Naive thymus-derived CD4-positive, alpha-beta T cell (primary cell): ENCODE data around the gene ELOVL4. TPM values are rescaled to one million over a fixed set of nuclear protein-coding genes. Genes with fewer than 3 reads are reported as not detected.

Experiments
- ATAC-seq: fragments of 150-1000 bp; cut with Tn5 transposase; 2 replicates; pipeline ENCODE4 v1.10.0; 2021; ENCODE audit warnings: mild to moderate bottlenecking, moderate library complexity
- CTCF ChIA-PET: fragments of 350-600 bp; sonication (Branson Sonifier 250); formaldehyde crosslinking; loops from one replicate; lab custom pipeline; 2021; ENCODE audit warnings: antibody characterized with exemption; lab: Charles Lee
- POLR2A ChIA-PET: fragments of 350-600 bp; sonication (Branson Sonifier 250); formaldehyde crosslinking; loops from one replicate; lab custom pipeline; 2021; ENCODE audit warnings: antibody characterized with exemption, inconsistent platforms; lab: Charles Lee
- DNase-seq, 9 donors: peaks; one replicate each; pipeline versions ENCODE4 v3.0.0 to v3.0.0-alpha.2; 2020 to 2022; ENCODE audit warnings: mixed read lengths in 1 of 9
- H3K27ac ChIP-seq: one replicate; pipeline ENCODE4 v1.7.0; 2013; ENCODE audit warnings: mild to moderate bottlenecking, low read depth, low read length, moderate library complexity
- H3K27me3 ChIP-seq, 2 donors: one replicate each; pipeline ENCODE4 v1.7.0; 2013; ENCODE audit warnings: low read length in 2 of 2, mild to moderate bottlenecking in 2 of 2, moderate library complexity in 2 of 2; ENCODE audit not compliant: control insufficient read depth in 2 of 2, insufficient read depth in 2 of 2
- H3K36me3 ChIP-seq, 3 experiments: 1 replicate in 2 of 3; 2 replicates in 1 of 3; pipeline ENCODE4 v1.7.0; 2013; ENCODE audit warnings: low read length in 3 of 3, mild to moderate bottlenecking in 3 of 3, moderate library complexity in 1 of 3; ENCODE audit not compliant: insufficient read depth in 3 of 3, control insufficient read depth in 2 of 3
- H3K4me1 ChIP-seq, 2 donors: one replicate each; pipeline ENCODE4 v1.7.0; 2013; ENCODE audit warnings: low read length in 2 of 2, mild to moderate bottlenecking in 2 of 2, moderate library complexity in 1 of 2; ENCODE audit not compliant: control insufficient read depth in 2 of 2, insufficient read depth in 2 of 2
- H3K4me3 ChIP-seq: 2 replicates; pipeline ENCODE4 v1.7.0; 2013; ENCODE audit warnings: mild to moderate bottlenecking, low read length
- H3K9me3 ChIP-seq, 3 experiments: 1 replicate in 2 of 3; 2 replicates in 1 of 3; pipeline ENCODE4 v1.7.0; 2013; ENCODE audit warnings: low read length in 3 of 3; ENCODE audit not compliant: control insufficient read depth in 2 of 3
- H3K27ac Mint-ChIP-seq, 9 donors: one replicate each; pipeline ENCODE4 v1.8.0; 2020 to 2022; ENCODE audit warnings: mixed read lengths in 9 of 9, mild to moderate bottlenecking in 8 of 9, moderate library complexity in 5 of 9, inconsistent platforms in 2 of 9
- H3K27me3 Mint-ChIP-seq, 5 donors: one replicate each; pipeline ENCODE4 v1.8.0; 2021 to 2022; ENCODE audit warnings: mixed read lengths in 5 of 5, mild to moderate bottlenecking in 1 of 5
- H3K36me3 Mint-ChIP-seq, 5 donors: one replicate each; pipeline ENCODE4 v1.8.0; 2020 to 2022; ENCODE audit warnings: mixed read lengths in 5 of 5, mild to moderate bottlenecking in 3 of 5, inconsistent platforms in 1 of 5
- H3K4me1 Mint-ChIP-seq, 7 donors: one replicate each; pipeline ENCODE4 v1.8.0; 2020 to 2022; ENCODE audit warnings: mixed read lengths in 7 of 7, mild to moderate bottlenecking in 3 of 7, inconsistent platforms in 1 of 7
- H3K4me3 Mint-ChIP-seq, 10 donors: one replicate each; pipeline ENCODE4 v1.8.0; 2020 to 2022; ENCODE audit warnings: mild to moderate bottlenecking in 10 of 10, mixed read lengths in 10 of 10, moderate library complexity in 6 of 10, inconsistent platforms in 2 of 10
- H3K9me3 Mint-ChIP-seq, 11 donors: one replicate each; pipeline ENCODE4 v1.8.0; 2020 to 2022; ENCODE audit warnings: mixed read lengths in 11 of 11, mild to moderate bottlenecking in 4 of 11, inconsistent platforms in 1 of 11, moderate library complexity in 1 of 11
- intact Hi-C, 2 donors: fragments of 100-400 bp; cut with micrococcal nuclease; formaldehyde crosslinking; loops; one replicate each; pipeline ENCODE4 v1.15.1; 2023
- polyA plus RNA-seq, 2 donors: library from polyadenylated mRNA; unstranded; fragments of 300-500 nt; fragmentation: Illumina TruSeq; gene quantifications; one replicate each; pipeline ENCODE4 v1.2.3, GENCODE V29; 2021
- total RNA-seq, 6 experiments: library from RNA in 5 of 6; stranded (reverse) in 5 of 6; gene quantifications; 1 replicate in 5 of 6; 2 replicates in 1 of 6; pipeline ENCODE4 v1.2.3 and lab custom pipeline; 2021 to 2026

Gene ELOVL4
- total RNA-seq (under 1 TPM; 0.11 to 0.75 (median 0.37) TPM), polyA plus RNA-seq (1 to 10 TPM in 1 of 2 donors, under 1 TPM in 1; 0.39 to 1.6 TPM), total RNA-seq (lab: John Stamatoyannopoulos, UW) (0.54 reads per million)

DNA sequence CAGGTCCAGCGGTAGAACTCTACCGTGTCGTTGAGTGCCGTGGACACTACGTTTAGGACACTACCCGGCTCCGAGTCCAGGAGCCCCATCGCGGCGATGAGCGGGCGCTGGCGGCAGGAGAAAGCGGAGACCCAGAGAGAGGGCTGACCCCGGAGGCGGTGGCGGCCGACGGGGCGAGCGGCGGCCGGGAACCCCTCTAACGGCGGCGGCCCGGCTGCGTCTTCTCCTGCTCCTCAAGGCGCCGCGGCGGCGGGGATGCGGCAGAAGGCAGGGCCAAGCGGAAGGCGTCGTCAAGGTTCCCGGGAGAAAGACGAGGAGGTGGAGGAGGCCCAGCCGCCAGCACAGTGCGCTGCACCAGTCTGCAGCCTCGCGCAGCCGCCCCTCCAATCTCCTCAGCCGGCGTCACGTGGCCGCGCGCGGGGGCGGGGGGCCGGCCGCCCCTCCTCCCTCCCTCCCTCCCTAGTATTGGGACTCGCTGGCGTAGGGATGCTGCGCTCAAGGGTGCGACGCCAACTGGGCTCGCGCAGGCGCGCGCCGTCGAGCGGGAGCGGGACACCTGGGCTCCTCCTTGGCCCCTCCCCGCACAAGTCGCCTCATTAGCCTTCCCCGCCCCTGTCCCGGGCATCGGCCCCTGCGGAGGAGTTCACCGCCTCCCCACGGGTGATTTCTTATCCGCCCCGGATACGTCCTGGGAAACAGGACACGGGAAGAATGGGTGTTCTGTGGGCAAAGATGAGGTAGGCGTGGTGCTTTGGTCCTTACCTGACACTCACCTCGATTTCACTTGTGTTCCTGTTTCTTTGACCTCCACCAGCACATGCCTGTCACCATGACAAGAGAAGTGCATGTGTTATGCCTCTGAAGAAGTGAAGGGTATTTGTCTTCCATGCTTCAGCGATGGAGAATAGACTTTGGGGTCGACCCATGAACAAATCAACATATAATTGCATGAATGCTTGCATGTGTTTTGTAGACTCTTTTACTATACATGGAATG, at the start of gene ELOVL4:
Gene ELOVL4, minus strand, starts transcription at position 363 of the 996 bp plus-strand sequence. Its CDS starts 274 bp downstream, at position 89.
- H3K27me3 Mint-ChIP-seq, result peaks cover 41 to 58% (median 51%) of the 10 kb centered on the region in 5 donors
- peaks cover 13 to 25% (median 19%) of the 10 kb centered on the region in 7 donors for H3K4me1 Mint-ChIP-seq
- H3K4me1 ChIP-seq, result peaks cover 4 to 16% of the 10 kb centered on the region in 2 donors
- DNase-seq (peak; percentile 7 to 60 (median 28)), ATAC-seq (peak; percentile 65)
- intact Hi-C loops, result loop anchor here (1.0 to 5.0 kb wide), 5 partner anchors 57 to 1805 kb away; partner anchors contain the start of genes TENT5A (in 1 of the 2) and TTK (in 1 of the 2)
- peaks cover 0 to 4% (median 0%) of the 10 kb centered on the region in 11 donors for H3K9me3 Mint-ChIP-seq
- H3K4me3 ChIP-seq, result peak within 1 kb of the TSS; percentile 59
- ChIA-PET POLR2A (interaction anchor here (0.8 to 0.9 kb wide), 2 partner anchors 56 to 160 kb away, joined by 3 to 6 read pairs; no protein-coding TSS in a partner anchor), CTCF (interaction anchor here (1.9 kb wide), 1 partner anchor 148 kb away, joined by 8 read pairs; no protein-coding TSS in a partner anchor)
- no peaks in the 10 kb centered on the region for H3K36me3 ChIP-seq
- H3K36me3 Mint-ChIP-seq, result no peaks in the 10 kb centered on the region
- peak within 1 kb of the TSS in 4 of 9 donors; percentile 2 to 83 (median 18) for H3K27ac Mint-ChIP-seq
- no peaks in the 10 kb centered on the region for H3K9me3 ChIP-seq
- H3K27ac ChIP-seq, result no peak within 1 kb of the TSS
- peak within 1 kb of the TSS; percentile 81 to 91 (median 87) for H3K4me3 Mint-ChIP-seq
- no peaks in the 10 kb centered on the region for H3K27me3 ChIP-seq

DNA sequence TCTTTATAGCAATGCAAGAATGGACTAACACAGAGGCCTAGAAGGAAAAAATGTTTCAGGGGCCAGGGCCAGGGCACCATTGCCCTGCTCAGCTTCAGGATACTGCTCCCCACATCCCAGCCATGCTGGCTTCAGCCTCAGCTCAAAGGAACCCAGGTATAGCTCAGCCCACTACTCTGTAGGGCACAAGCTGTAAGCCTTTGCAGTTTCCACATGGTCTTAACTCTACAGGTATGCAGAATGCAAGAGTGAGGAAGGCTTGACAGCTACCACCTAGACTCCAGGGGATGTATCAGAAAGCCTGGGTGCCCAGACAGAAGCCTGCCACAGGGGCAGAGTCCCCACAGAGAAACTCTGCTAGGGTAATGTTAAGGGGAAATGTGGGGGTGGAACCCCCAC, 46.6 kb upstream of the ELOVL4 start:
- H3K4me1 ChIP-seq, result no peaks in the 10 kb centered on the region
- POLR2A ChIA-PET, result no interaction called here
- no peak for DNase-seq
- Mint-ChIP-seq H3K36me3 (peaks cover 0 to 3% (median 0%) of the 10 kb centered on the region in 5 donors), H3K27me3 (peaks cover 0 to 20% (median 0%) of the 10 kb centered on the region in 5 donors), H3K4me3 (no peak overlapping the region), H3K9me3 (peaks cover 0 to 3% (median 0%) of the 10 kb centered on the region in 11 donors), H3K27ac (no peak overlapping the region), H3K4me1 (no peaks in the 10 kb centered on the region)
- CTCF ChIA-PET, result no interaction called here
- H3K9me3 ChIP-seq, result no peaks in the 10 kb centered on the region
- no peaks in the 10 kb centered on the region for H3K36me3 ChIP-seq
- no peak overlapping the region for H3K4me3 ChIP-seq
- H3K27ac ChIP-seq, result no peak overlapping the region
- no peaks in the 10 kb centered on the region for H3K27me3 ChIP-seq
- ATAC-seq, result no peak
- intact Hi-C loops, result no loop called here

DNA sequence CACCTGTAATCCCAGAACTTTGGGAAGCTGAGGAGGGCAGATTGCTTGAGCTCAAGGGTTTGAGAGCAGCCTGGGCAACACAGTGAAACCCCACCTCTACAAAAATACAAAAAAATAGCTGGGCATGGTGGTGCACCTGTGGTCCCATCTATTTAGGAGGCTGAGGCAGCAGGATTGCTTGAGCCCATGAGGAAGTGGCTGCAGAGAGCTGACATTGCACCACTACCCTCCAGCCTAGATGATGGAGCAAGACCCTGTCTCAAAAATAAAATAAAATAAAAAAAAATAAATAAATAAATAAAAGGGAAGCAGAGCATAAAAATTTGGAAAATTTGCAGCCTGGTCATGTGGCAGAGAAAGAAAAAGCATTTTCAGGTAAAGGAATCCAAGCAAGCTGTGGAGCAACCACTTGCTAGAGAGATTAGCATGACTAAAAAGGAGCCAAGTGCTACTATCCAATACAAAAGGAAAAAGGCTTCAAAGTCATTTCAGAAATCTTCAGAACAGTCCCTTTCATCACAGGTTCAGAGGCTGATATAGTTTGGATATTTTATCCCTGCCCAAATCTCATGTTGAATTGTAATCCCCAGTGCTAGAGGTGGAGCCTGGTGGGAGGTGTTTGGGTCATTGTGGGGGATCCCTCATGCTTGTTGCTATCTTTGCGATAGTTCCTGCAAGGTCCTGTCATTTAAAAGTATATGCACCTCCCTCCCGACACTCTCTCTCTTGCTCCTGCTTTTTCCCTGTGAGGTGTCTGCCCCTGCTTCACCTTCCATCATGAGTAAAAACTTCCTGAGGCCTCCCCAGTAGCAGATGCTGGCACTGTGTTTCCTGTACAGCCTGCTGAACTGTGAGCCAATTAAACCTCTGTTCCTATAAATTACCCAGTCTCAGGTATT, 45.9 kb upstream of the ELOVL4 start:
- intact Hi-C loops, result no loop called here
- H3K27ac Mint-ChIP-seq, result no peak overlapping the region
- no peak overlapping the region for H3K4me3 ChIP-seq
- DNase-seq (no peak), ATAC-seq (no peak)
- H3K36me3 Mint-ChIP-seq, result peaks cover 0 to 3% (median 0%) of the 10 kb centered on the region in 5 donors
- no peak overlapping the region for H3K27ac ChIP-seq
- peaks cover 0 to 3% (median 0%) of the 10 kb centered on the region in 11 donors for H3K9me3 Mint-ChIP-seq
- no peak overlapping the region for H3K4me3 Mint-ChIP-seq
- CTCF ChIA-PET, result no interaction called here
- no peaks in the 10 kb centered on the region for H3K27me3 ChIP-seq
- H3K36me3 ChIP-seq, result no peaks in the 10 kb centered on the region
- peaks cover 0 to 14% (median 0%) of the 10 kb centered on the region in 5 donors for H3K27me3 Mint-ChIP-seq
- no peaks in the 10 kb centered on the region for H3K4me1 ChIP-seq
- H3K9me3 ChIP-seq, result no peaks in the 10 kb centered on the region
- POLR2A ChIA-PET, result no interaction called here
- H3K4me1 Mint-ChIP-seq, result no peaks in the 10 kb centered on the region

DNA sequence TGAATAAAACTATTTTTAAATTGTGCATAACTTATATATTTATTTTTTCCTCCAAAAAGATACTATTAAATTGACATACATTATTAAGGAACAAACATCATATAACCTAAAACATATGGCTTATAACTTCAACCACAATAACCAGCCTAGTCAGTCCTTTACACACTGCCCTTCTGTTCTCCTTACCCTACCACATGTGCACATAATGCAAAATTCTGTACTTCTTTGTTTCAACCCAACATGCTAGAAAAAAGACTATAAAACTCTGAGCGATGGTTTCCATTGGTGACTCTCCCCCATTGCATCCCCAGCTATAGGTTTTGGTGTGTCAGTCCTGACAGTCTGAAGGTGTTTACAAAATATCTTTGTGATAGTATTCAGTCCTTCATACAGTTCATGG, 42.3 kb upstream of the ELOVL4 start:
- Histone ChIP-seq H3K4me1 (no peaks in the 10 kb centered on the region), H3K27me3 (no peaks in the 10 kb centered on the region), H3K9me3 (no peaks in the 10 kb centered on the region), H3K36me3 (no peaks in the 10 kb centered on the region), H3K4me3 (no peak overlapping the region), H3K27ac (no peak overlapping the region)
- H3K4me1 Mint-ChIP-seq, result peaks cover 0 to 1% (median 0%) of the 10 kb centered on the region in 7 donors
- peaks cover 0 to 4% (median 0%) of the 10 kb centered on the region in 5 donors for H3K27me3 Mint-ChIP-seq
- no peak for DNase-seq
- CTCF ChIA-PET, result no interaction called here
- ATAC-seq, result no peak
- no peak overlapping the region for H3K4me3 Mint-ChIP-seq
- H3K27ac Mint-ChIP-seq, result no peak overlapping the region
- intact Hi-C loops, result no loop called here
- POLR2A ChIA-PET, result no interaction called here
- H3K9me3 Mint-ChIP-seq, result peaks cover 0 to 1% (median 0%) of the 10 kb centered on the region in 11 donors
- H3K36me3 Mint-ChIP-seq, result peaks cover 0 to 3% (median 0%) of the 10 kb centered on the region in 5 donors

DNA sequence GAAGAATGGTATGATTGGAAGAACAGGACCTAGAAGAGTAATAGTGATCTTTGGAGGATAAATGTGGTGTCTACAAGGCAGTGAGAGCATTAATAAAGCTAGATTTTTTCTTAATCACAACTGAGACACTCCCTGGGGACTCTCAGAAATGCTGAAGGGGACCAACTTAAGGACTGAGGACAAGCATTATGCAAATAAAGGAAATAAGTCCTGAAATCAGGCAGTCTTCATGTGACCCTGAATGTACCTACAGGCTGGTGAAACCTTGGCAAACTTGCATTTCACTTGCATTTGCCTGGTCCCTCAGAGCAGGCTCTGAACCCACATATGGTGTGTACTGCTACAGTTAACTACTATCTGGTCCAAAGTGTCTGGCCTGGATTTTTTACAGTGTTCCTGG, 37.8 kb upstream of the ELOVL4 start:
- Histone ChIP-seq H3K27ac (no peak overlapping the region), H3K9me3 (no peaks in the 10 kb centered on the region), H3K4me3 (no peak overlapping the region), H3K4me1 (no peaks in the 10 kb centered on the region), H3K27me3 (no peaks in the 10 kb centered on the region), H3K36me3 (no peaks in the 10 kb centered on the region)
- ChIA-PET CTCF (no interaction called here), POLR2A (no interaction called here)
- H3K9me3 Mint-ChIP-seq, result no peaks in the 10 kb centered on the region
- no peak overlapping the region for H3K27ac Mint-ChIP-seq
- peaks cover 0 to 8% (median 3%) of the 10 kb centered on the region in 5 donors for H3K27me3 Mint-ChIP-seq
- no peaks in the 10 kb centered on the region for H3K36me3 Mint-ChIP-seq
- DNase-seq (no peak), ATAC-seq (no peak)
- H3K4me3 Mint-ChIP-seq, result no peak overlapping the region
- intact Hi-C loops, result no loop called here
- peaks cover 0 to 10% (median 1%) of the 10 kb centered on the region in 7 donors for H3K4me1 Mint-ChIP-seq

DNA sequence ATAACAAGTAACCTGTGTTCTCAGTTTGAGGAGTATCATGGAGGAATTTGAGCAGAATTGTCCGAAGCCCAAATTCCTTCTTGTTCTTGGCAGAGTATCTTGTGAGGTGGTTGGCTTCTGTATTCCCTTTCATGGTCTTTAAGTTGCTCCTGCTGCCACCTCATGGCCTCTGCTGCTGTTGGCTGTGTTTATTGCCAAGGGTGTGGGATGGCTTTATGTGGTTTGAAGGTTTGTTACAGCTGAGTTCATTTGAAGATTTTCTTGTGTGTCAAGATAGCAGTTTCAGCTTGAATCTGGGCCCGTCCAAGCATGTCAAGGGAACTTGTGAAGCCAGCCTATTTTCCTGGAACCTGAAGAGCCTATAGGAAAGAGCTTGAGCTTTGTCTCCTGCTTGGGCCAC, 36.9 kb upstream of the ELOVL4 start:
- peak; percentile 24 for ATAC-seq
- intact Hi-C loops, result no loop called here
- H3K27me3 Mint-ChIP-seq, result peaks cover 0 to 11% (median 3%) of the 10 kb centered on the region in 5 donors
- no peak overlapping the region for H3K27ac Mint-ChIP-seq
- H3K27me3 ChIP-seq, result no peaks in the 10 kb centered on the region
- DNase-seq, result peak in 2 of 9 donors; percentile 14 to 21
- H3K4me1 Mint-ChIP-seq, result peaks cover 0 to 10% (median 1%) of the 10 kb centered on the region in 7 donors
- ChIA-PET POLR2A (no interaction called here), CTCF (no interaction called here)
- no peaks in the 10 kb centered on the region for H3K9me3 Mint-ChIP-seq
- H3K4me3 ChIP-seq, result no peak overlapping the region
- H3K9me3 ChIP-seq, result no peaks in the 10 kb centered on the region
- H3K4me3 Mint-ChIP-seq, result no peak overlapping the region
- H3K36me3 ChIP-seq, result no peaks in the 10 kb centered on the region
- no peaks in the 10 kb centered on the region for H3K36me3 Mint-ChIP-seq
- H3K4me1 ChIP-seq, result no peaks in the 10 kb centered on the region
- H3K27ac ChIP-seq, result no peak overlapping the region
